Hindlimb muscle (tissue), 1 donor: ENCODE results near the gene STAMBP. TPM values are rescaled to one million over a fixed set of nuclear protein-coding genes. Genes with fewer than 3 reads are reported as not detected.

Experiments
- DNase-seq: peaks from one replicate; pipeline ENCODE4 v3.0.0-alpha.2; 2013
- polyA plus RNA-seq: library from polyadenylated mRNA; unstranded; fragments of 120-200 nt; gene quantifications from one replicate; pipeline ENCODE4 v1.2.1, GENCODE V29; 2013; ENCODE audit not compliant: insufficient read length

STAMBP gene
- polyA plus RNA-seq, 1 donor, result 40.3 TPM

GRCh38 chr2:73908689-73909652 lies 80.2 kb downstream of the STAMBP start:
- DNase-seq, result no peak

- DNase-seq, result no peak
These were observed 82.2 kb downstream of the STAMBP start for GRCh38 chr2:73910873-73911547.

- no peak for DNase-seq
These were observed 82.9 kb downstream of the STAMBP start for GRCh38 chr2:73911548-73912208.

- DNase-seq, result no peak
These were observed 84.8 kb downstream of the STAMBP start for GRCh38 chr2:73913414-73914054.

GRCh38 chr2:73914667-73915066 lies 85.9 kb downstream of the STAMBP start:
- DNase-seq, result no peak

GRCh38 chr2:73915437-73915993 lies 86.8 kb downstream of the STAMBP start:
- DNase-seq, result no peak

- DNase-seq, result no peak
These were observed 87.9 kb downstream of the STAMBP start for GRCh38 chr2:73916666-73917065.

- DNase-seq, result no peak
These were observed 88.5 kb downstream of the STAMBP start for GRCh38 chr2:73917296-73917695.

- DNase-seq, result no peak
These were observed 89.0 kb downstream of the STAMBP start for GRCh38 chr2:73917696-73918207.

GRCh38 chr2:73918856-73919255 lies 90.1 kb downstream of the STAMBP start:
- DNase-seq, result no peak

- no peak for DNase-seq
These were observed 91.0 kb downstream of the STAMBP start for GRCh38 chr2:73919596-73920228.

- DNase-seq, result no peak
These were observed 92.1 kb downstream of the STAMBP start for GRCh38 chr2:73920577-73921545.

- no peak for DNase-seq
These were observed 92.8 kb downstream of the STAMBP start for GRCh38 chr2:73921581-73921980.

- no peak for DNase-seq
These were observed 93.9 kb downstream of the STAMBP start for GRCh38 chr2:73922681-73923080.

Other genes starting within 250 kb of the STAMBP start
- 0.54 TPM for gene NAT8, start 186.5 kb upstream of the STAMBP start, polyA plus RNA-seq
- gene TPRKB, start 91.6 kb upstream of the STAMBP start, polyA plus RNA-seq, result 37.3 TPM
- 16.3 TPM for gene DUSP11, start 48.9 kb upstream of the STAMBP start, polyA plus RNA-seq
- not detected for gene C2orf78, start 44.8 kb upstream of the STAMBP start, polyA plus RNA-seq
- gene ACTG2, start 64.0 kb downstream of the STAMBP start, polyA plus RNA-seq, result 5.3 TPM
- gene DGUOK, start 97.9 kb downstream of the STAMBP start, polyA plus RNA-seq, result 37.4 TPM
- 11.4 TPM for gene TET3, start 155.9 kb downstream of the STAMBP start, polyA plus RNA-seq